ENCODE measurements around the gene CCDC180.
"Not testable (repeated sequence)": the region's sequence is repeated elsewhere in the genome, so short reads cannot be mapped to it uniquely, and the experiment has no call there.

CCDC180 gene

DNA sequence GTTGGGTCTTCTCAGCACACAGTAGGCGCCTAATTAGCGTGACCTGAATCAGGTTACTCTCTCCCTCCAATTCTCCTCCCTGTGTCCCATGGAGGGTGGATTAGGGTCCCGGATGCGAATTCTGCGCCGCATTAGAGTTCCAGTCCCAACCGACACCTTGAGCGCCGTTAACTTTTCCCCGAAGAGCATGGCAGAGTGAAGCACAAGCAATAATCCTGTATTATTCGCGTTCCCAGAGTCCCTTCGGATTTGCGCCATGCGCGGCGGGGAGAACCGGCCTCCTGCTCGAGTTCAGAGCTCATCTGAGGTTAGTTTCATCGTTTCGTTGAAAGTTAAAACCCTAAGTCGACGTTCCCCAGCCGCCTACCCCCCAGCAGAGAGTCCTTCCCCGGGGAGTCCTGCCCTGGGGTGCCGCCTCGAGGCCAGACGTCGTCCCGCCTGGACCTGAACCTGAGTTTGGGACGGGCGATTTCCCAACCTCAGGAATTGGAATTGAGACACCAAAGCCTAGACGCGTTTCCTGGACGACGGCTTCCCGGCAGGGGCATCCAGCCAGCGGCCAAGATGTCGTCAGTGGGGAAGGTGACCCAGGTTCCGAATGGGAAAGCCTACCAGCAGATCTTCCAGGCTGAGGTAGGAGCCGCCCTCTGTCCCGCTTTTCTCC is at the start of gene CCDC180:
Gene CCDC180 (plus strand): TSS at position 160 of the 664 bp plus-strand sequence. CDS start 405 bp downstream, at position 565.
- Histone ChIP-seq H3K4me3 (peak within 1 kb of the TSS; percentile 52), H3K27ac (no peak within 1 kb of the TSS)
- no peak for DNase-seq (ENCODE audit: low spot score)
- TF ChIP-seq, protein P1, sequence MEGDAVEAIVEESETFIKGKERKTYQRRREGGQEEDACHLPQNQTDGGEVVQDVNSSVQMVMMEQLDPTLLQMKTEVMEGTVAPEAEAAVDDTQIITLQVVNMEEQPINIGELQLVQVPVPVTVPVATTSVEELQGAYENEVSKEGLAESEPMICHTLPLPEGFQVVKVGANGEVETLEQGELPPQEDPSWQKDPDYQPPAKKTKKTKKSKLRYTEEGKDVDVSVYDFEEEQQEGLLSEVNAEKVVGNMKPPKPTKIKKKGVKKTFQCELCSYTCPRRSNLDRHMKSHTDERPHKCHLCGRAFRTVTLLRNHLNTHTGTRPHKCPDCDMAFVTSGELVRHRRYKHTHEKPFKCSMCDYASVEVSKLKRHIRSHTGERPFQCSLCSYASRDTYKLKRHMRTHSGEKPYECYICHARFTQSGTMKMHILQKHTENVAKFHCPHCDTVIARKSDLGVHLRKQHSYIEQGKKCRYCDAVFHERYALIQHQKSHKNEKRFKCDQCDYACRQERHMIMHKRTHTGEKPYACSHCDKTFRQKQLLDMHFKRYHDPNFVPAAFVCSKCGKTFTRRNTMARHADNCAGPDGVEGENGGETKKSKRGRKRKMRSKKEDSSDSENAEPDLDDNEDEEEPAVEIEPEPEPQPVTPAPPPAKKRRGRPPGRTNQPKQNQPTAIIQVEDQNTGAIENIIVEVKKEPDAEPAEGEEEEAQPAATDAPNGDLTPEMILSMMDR (IDR thresholded peaks at IDR 0.05), result no peak

DNA sequence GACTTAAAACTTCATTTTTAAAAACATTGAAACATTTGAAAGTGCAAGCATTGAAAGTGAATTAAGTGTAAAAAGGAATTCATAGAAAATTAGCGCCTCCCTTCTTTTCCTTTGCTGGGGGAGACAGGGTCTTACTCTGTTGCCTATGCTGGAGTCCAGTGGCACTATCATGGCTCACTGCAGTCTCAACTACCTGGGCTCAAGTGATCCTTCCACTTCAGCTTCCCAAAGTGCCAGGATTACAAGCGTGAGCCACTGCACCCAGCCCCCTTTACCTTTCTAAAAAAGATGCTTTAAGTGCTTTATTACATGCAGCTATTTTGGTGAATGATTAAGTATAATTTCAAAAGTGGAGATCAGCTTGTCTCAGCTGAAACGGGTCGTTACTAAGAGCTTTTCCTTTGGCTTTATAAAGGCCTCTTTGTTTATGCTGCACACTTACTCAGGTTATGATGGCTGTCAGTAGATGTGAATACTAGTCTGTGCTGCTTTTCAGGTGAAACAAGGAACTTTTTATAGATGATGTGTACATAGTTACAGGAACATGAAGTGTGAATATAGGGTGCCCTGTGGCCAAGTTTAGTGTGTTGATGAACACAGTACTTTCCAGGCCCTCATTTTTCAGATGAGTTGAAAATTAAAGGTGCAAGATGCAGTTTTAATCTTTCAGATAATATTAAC is 47.5 kb upstream of the CCDC180 start:
- H3K4me3 ChIP-seq; H3K27ac ChIP-seq; DNase-seq (ENCODE audit: low spot score): not testable (repeated sequence)

DNA sequence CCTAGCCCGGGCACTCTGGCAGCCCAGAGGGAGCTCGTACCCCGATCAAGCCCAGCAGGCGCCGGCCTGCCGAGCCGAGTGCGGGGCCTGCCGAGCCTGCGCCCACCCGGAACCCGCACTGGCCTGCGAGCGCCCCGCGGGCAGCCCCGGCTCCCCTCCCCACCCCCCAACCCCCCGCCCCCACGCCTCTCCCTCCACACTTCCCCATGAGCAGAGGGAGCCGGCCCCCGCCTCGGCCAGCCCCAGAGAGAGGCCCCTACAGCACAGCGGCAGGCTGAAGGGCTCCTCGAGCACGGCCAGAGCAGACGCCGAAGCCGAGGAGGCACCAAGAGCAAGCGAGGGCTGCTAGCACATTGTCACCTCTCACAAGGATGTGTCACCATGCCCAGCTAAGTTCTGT is 36.2 kb upstream of the CCDC180 start:
- H3K4me3 ChIP-seq, result no peak overlapping the region
- DNase-seq (ENCODE audit: low spot score), result no peak
- TF ChIP-seq, protein P1 (IDR thresholded peaks at IDR 0.05), result no peak
- H3K27ac ChIP-seq, result no peak overlapping the region

DNA sequence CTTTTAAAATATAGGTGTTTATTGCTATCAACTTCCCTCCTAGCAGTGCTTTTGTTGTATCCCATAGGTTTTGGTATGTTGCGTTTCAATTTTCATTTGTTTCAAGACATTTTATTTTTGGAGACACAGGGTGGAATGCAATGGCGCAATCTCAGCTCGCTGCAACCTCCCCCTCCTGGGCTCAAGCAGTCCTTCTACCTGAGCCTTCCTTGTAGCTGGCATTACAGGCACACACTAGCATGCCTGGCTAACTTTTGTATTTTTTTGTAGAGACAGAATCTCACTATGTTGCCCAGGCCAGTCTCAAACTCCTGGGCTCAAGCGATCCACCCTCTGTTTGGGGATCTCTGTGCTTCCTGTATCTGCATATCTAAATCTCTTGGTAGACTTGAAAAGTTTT is 35.4 kb upstream of the CCDC180 start:
- TF ChIP-seq, protein P1 (IDR thresholded peaks at IDR 0.05), result no peak
- no peak for DNase-seq (ENCODE audit: low spot score)
- Histone ChIP-seq H3K27ac (no peak overlapping the region), H3K4me3 (no peak overlapping the region)

DNA sequence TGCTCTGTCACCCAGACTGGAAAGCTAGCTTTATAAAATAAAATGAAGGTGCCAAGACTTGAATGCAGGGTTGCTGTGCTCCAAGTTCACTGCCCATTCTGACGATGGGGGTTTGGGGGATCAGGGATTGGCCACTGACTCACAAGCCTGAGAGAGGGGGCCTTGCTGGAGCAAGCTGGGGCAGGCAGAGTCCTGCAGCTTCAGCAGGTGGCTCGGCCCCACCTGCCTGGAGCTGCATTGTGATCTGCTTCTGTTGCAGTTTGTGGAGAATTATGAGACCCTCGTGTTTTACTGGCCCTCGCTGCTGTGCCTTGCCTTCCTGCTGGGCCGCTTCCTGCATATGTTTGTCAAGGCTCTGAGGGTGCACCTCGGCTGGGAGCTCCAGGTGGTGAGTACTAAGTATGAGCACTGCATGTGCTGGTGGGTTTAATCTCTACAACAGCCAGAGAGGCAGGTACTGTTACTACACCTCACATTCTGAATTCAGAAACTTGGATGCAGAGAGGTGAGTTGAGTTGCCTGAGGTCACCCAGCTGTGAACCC is 31.1 kb upstream of the CCDC180 start:
- TF ChIP-seq, protein P1 (IDR thresholded peaks at IDR 0.05), result no peak

DNA sequence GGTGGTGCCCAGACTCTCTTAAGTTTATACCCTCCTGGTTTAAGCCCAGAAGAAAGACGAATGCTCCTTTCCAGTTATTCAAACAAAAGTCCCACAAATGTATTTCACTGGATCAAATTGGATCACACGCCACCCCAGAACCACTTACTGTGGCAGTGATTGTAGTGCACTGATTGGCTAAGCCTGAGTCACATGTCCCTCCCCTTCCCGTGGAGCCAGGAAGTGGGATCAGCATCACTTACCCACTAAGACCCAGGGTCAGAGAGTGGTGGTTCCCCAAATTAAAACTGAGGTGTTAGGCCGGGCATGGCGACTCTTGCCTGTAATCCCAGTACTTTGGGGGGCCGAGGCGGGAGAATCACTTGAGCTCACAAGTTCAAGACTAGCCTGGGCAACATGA is 29.5 kb upstream of the CCDC180 start:
- DNase-seq (ENCODE audit: low spot score), result no peak
- Histone ChIP-seq H3K27ac (no peak overlapping the region), H3K4me3 (no peak overlapping the region)
- TF ChIP-seq, protein P1 (IDR thresholded peaks at IDR 0.05), result no peak

More for the DNA sequence above, 31.1 kb upstream of the CCDC180 start:
- DNase-seq (ENCODE audit: low spot score), result no peak
- H3K4me3 ChIP-seq, result no peak overlapping the region
- no peak overlapping the region for H3K27ac ChIP-seq

DNA sequence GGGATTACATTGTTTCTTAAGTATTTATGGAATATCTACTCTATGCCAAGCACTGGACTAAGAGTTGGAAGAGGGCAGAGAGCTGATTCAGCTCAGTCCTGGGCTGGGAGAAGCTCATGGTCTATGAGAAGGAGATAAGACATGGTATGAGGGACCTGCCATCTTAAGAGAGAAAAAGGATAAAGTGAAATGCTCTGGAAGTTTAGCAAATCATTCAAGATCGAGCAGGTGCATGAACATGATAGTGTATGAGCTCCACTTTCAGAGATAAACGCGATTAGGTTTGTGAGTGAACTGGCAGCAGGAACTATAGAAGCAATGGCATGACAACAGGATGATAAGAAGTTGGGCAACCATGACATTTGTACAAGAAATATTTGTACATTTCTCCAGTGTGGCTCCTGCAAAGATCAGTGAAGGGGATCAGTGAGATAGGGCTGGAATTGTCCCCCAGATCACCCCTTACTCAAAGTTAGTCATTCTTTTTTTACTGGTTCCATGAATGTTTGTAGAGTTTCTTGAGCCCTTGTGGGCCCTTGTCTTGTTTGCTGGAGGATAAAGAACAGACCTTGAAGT is 26.6 kb upstream of the CCDC180 start:
- Histone ChIP-seq H3K27ac (no peak overlapping the region), H3K4me3 (no peak overlapping the region)
- TF ChIP-seq, protein P1 (IDR thresholded peaks at IDR 0.05), result no peak
- DNase-seq (ENCODE audit: low spot score), result no peak
